GM12801 (cell line): ENCODE measurements around the gene CCDC92.

Source experiments
- TF ChIP-seq, protein P1 (sequence below): IDR thresholded peaks from one replicate; pipeline ENCODE4 v1.5.1; 2011; ENCODE audit warnings: control low read depth; ENCODE audit not compliant: insufficient read length; ENCODE audit errors: extremely low read depth

The CCDC92 gene

DNA sequence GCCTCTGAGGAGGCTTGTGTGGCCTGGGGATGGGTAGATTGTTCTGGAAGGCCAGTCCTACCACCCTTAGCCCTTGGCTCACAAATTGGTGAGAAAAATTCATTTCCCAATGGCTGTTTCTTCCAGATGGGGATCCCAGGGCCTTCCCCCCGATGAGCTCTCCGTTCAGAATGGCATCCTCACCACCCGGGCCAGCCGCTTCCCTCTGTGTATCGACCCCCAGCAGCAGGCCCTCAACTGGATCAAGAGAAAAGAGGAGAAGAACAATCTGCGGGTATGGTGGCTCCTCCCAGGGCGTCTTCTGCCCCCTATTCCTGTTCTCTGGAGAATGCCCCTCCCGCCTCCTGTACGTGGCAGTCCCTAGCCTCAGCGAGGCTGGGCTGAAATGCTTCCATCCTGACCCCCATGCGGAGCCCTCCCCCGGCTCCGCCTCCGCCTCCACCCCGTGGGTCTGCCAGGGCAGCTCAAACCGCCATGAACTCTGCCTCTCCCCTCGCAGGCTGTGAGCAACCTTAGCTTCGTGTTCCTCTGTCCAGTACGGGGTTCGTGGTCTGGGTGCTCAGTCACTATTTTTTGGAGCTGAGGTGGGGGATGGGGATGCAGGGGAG lies 57.8 kb downstream of the CCDC92 start:
- TF ChIP-seq, protein P1, sequence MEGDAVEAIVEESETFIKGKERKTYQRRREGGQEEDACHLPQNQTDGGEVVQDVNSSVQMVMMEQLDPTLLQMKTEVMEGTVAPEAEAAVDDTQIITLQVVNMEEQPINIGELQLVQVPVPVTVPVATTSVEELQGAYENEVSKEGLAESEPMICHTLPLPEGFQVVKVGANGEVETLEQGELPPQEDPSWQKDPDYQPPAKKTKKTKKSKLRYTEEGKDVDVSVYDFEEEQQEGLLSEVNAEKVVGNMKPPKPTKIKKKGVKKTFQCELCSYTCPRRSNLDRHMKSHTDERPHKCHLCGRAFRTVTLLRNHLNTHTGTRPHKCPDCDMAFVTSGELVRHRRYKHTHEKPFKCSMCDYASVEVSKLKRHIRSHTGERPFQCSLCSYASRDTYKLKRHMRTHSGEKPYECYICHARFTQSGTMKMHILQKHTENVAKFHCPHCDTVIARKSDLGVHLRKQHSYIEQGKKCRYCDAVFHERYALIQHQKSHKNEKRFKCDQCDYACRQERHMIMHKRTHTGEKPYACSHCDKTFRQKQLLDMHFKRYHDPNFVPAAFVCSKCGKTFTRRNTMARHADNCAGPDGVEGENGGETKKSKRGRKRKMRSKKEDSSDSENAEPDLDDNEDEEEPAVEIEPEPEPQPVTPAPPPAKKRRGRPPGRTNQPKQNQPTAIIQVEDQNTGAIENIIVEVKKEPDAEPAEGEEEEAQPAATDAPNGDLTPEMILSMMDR, result no peak

DNA sequence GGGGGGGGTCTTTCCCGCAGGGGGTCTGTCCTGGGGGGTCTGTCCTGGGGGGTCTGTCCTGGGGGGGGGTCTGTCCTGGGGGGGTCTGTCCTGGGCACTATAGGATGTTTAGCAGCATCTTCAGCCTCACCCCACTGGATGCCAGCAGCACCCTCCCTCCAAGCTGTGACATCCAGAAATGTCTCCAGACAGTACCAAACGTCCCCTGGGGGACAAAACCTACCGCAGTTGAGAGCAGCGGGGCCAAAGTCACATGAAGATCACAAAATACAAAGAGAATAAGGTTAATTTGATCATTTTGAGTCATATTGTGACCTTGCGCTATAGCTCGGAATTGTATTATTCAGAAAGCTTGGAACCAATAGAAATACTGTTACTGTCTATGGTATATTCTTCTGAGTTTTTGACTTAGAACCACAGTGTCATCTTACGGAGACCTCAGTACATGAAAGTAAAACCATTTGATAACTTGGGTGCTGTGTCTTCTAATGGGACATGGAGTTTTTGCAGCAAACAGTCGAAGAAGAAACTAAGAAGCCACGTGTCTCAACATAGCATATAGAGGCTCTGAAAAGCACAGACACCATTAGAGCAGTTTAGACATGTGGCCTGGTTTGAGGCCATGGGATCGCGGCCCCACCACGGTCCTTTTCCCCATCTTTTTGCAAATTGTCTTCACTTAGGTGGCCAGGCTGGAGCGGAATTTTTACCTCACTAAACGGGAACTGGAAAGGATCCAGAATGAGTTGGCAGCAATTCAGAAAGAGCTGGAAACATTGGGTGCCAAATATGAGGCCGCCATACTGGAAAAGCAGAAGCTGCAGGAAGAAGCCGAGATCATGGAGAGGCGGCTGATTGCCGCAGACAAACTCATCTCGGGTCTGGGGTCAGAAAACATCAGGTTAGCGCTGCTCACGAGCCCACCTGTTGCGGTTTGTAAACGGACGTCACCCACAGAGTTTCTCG lies 59.9 kb downstream of the CCDC92 start:
- TF ChIP-seq, protein P1, result no peak

DNA sequence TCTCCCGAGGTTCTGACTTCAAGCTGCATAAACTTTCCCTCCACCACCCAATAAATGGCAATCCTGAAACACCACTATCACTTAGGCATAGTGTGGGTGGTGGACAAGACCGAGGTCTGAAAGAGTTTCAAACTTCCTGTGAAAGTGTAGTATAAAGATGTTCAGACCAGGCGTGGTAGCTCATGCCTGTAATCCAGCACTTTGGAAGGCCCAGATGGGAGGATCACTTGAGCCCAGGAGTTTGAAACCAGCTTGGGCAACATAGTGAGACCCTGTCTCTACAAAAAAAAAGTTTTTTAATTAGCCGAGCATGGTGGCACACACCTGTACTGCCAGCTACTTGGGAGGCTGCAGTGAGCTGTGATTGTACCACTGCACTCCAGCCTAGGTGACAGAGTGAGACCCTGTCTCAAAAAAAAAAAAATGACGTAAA lies 61.9 kb downstream of the CCDC92 start:
- TF ChIP-seq, protein P1, result no peak

DNA sequence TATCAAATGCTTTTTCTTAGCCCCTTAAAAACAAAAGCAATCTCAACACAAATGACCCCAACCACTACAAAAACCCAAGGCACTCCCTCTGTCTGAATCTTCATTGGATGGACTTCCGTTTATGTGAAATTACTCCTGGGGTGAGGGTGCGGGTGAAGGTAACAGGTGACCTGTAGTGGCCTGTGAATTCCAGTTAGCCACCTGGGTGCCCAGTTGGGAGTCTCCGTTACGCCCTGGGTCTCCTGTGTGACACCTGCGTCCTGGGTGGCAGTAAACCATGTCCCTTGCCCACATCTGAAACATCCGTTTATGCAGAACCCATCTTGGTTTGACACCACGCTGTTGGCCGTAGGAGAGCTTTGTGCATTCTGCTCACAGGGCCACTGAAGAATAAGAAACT lies 62.6 kb downstream of the CCDC92 start:
- TF ChIP-seq, protein P1, result no peak

DNA sequence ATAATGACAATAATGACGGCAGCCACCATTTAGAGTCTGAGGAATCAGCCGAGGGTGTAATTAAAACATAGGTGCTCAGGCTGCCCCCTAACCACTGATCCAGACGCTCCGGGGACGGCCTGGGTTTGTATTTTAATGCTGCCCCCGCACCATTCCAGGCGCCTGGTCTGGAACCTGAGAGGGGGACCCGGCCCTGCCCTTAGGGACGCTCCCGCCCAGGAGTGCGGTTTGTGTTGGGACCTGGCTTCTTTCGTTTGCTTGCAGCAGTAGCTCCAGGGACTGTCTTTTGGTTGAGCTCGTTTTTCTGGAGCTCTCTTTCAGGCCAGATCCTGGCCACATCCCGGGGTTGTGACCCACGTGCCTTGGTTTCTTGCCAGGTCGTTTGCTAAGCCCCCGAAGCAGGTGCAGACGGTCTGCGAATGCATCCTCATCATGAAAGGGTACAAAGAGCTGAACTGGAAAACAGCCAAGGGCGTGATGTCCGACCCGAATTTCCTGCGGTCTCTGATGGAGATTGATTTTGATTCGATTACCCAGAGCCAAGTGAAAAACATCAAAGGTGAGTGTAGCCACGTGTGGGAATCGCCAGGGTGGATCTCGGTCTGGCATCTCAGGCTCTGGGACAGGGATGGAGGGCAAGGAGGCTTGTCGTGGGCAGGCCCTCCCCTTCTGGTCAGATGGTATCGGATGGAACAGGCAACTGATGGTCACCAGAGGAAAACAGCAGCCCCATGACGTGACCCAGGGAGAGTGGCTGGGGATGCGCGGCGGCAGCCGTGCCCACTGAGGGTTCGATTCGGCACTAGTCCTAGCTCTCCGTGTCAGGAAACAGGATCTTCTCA lies 63.5 kb downstream of the CCDC92 start:
- TF ChIP-seq, protein P1, result no peak

DNA sequence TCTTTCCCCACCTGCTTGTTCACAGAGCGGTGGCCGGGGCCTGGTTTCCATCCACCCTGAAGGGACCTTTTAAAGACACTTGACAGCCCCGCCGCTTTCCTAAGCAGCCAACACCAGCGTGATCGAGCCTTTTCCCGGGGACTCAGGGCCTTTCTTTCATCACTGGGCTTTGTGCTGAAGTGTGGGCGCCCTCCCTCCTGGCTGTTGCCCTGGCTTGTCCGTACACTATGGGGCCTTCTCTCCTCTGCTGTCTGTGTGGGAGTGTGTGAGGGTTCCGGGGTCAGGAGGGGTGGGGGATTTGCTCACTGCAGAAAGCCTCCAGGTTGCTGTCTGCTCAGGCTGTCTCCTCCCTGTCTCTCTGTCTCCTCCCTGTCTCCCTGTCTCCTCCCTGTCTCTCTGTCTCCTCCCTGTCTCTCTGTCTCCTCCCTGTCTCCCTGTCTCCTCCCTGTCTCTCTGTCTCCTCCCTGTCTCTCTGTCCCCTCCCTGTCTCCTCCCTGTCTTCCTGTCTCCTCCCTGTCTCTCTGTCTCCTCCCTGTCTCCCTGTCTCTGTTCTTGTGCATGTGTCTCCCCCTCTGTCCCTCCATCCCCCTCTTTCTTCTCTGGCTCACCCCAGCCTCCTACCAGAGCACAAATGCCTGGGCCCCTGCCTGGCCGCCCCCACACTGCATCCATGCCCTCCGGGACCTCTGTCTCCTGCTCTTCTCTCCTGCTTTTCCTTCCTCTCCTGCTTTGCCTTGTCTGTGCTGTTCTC lies 64.7 kb downstream of the CCDC92 start:
- TF ChIP-seq, protein P1, result no peak
